ENCODE data around the gene TM7SF2.

The TM7SF2 gene

DNA sequence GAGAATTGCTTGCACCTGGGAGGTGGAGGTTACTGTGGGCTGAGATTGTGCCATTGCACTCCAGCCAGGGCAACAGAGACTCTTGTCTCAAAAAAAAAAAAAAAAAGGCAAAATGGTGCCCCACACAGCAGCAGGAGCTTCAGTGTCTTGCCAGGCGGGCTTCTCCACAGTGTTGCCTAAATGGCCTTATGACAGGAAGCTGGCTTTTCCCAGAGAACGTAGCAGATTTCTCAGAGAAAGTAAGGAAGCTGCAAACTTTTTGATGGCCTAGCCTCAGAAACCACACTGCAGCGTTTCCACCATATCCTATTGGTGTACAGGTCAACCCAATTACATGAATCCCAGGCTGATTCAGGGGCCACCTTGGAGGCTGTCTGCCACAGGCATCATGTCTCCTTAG, 45.7 kb downstream of the TM7SF2 start:
- DNase-seq, result no peak

DNA sequence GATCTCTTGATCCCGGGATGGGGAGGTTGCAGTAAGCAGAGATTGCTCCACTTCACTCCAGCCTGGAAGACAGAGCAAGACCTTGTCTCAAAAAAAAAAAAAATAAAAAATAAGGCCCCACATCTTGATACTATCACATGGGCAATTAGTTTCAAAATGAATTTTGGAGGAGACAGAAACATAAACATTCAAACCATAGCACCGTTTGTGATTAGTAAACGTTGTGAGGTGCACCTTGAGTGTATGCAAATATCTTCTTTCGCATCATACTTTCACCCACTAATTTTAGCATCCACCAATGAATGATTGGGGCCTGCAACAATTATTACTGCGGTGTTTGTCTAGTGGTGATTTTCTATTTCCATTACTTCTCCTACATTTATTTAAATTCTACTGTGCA, 47.3 kb downstream of the TM7SF2 start:
- no peak for DNase-seq

DNA sequence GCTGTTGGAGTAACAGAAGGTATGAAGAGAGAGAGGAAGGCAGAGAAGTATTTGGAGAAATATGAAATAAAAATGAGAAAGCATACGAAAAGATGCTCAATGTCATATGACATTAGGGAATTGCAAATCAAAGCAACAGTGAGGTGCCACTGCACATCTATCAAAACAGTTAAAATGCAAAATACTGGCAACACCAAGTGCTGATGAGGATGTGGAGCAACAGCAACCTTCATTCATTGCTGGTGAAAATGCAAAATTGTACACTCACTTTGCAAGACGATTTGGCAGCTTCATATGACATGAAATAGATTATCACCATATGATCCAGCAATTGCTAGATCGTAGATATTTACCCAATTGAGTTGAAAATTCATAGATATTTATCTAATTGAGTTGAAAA, 49.0 kb downstream of the TM7SF2 start:
- no peak for DNase-seq

DNA sequence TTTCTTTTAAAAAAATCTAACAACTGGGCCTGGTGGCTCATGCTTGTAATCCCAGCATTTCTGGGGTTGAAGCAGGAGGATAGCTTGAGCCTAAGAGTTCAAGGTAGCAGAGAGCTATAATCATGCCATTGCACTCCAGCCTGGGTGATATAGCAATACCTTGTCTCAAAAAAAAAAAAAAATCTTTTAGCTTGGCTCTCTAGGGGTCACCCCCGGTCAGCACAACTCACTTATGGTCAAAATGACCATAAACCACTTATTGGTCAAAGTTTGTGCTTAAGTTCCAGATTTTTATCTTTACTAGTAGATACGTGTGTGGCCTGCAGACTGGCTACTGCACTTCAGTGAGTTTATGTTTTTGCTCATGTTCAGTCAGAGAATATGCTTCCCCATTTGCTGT, 52.0 kb downstream of the TM7SF2 start:
- no peak for DNase-seq
